Activated naive CD4-positive, alpha-beta T cell treated with anti-CD3 and anti-CD28 coated beads, Interleukin-2, amount 50 U/mL, for 72 hours (primary cell): ENCODE data around the gene SUN3. TPM values are rescaled to one million over a fixed set of nuclear protein-coding genes. Genes with fewer than 3 reads are reported as not detected.
A peak's percentile ranks its signal among the peaks of the same experiment; 100 is the strongest.

Experiments used
- ATAC-seq, 2 donors: fragments of 150-1000 bp; cut with Tn5 transposase; 2 replicates each; pipeline ENCODE4 v1.10.0; 2021; ENCODE audit warnings: mild to moderate bottlenecking in 2 of 2, moderate library complexity in 2 of 2
- DNase-seq, 2 donors: peaks; one replicate each; pipeline ENCODE4 v3.0.0; 2021 to 2022; ENCODE audit warnings: low spot score in 2 of 2
- H3K27ac Mint-ChIP-seq, 2 donors: one replicate each; pipeline ENCODE4 v1.8.0; 2022; ENCODE audit warnings: mild to moderate bottlenecking in 2 of 2, mixed read lengths in 2 of 2
- H3K36me3 Mint-ChIP-seq, 2 donors: one replicate each; pipeline ENCODE4 v1.8.0; 2022; ENCODE audit warnings: mixed read lengths in 2 of 2
- H3K9me3 Mint-ChIP-seq, 2 donors: one replicate each; pipeline ENCODE4 v1.8.0; 2022; ENCODE audit warnings: mixed read lengths in 2 of 2
- total RNA-seq, 2 donors: library from RNA; stranded (reverse); gene quantifications; one replicate each; pipeline ENCODE4 v1.2.3, GENCODE V29; 2022

Gene SUN3
- total RNA-seq, 2 donors from 2014 or later, result not detected

DNA sequence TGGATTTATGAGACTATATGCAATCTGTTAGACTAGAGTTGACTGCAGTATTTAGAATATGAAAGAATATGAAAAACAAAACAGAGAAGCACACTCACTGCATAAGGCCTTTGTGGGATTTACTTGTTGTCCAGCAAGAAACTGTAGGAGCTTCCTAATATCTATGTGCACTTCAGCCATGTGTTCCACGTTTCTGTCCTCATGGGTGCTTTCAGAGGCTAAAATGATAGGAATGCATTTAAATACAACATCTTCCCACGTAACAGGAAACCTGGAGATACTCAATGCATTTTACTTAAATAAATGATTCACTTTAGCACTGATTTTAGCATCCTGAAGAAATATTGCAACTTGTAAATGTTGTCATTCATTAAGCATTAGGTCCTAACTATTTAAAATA, 61.2 kb downstream of the SUN3 start:
- no peak overlapping the region for H3K27ac Mint-ChIP-seq
- no peaks in the 10 kb centered on the region for H3K9me3 Mint-ChIP-seq
- DNase-seq (no peak), ATAC-seq (no peak)
- H3K36me3 Mint-ChIP-seq, result peaks cover 36 to 38% of the 10 kb centered on the region in 2 donors

DNA sequence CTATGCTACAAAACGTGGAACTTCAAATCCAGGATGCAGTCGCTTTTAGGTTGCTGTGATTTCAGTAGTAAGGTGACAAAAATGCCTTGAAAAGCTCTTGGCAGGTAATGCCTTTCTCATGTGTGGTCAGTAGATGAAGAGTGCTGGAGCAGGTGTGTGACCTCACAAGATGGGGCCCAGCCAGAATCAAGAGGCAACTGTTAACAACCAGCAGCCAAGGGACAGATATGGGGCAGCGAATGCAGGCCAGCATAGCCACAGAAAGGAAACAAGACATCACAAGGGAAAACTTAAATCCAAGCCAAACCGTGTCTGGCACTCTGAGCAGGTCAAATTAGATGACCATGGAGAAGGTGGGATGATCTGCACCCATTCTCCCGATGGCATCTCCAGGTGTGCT, 61.8 kb downstream of the SUN3 start:
- no peak for ATAC-seq
- DNase-seq, result no peak
- Mint-ChIP-seq H3K27ac (peak overlapping the region in 1 of 2 donors; percentile 6), H3K36me3 (peaks cover 38 to 41% of the 10 kb centered on the region in 2 donors), H3K9me3 (no peaks in the 10 kb centered on the region)

DNA sequence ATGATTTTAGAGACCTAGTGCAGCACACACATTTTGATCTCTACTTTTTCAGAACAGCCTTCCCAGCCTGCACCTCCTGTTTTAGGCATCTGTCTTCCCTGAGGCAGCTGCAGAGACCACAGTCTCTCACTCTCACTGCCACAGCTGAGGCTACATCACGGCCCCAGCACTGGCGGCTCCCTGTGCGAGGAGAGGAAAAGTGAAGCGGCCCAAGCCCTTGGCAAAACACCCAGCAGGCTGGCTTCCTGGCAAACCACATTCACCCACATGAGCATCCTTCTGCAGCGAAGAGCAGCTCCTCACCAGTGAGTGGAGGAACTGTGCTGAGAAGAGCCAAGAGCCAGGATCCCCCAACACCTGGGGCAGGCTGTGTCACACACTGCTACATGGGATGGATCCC, 63.5 kb downstream of the SUN3 start:
- peaks cover 50 to 54% of the 10 kb centered on the region in 2 donors for H3K36me3 Mint-ChIP-seq
- DNase-seq (no peak), ATAC-seq (no peak)
- no peaks in the 10 kb centered on the region for H3K9me3 Mint-ChIP-seq
- peak overlapping the region; percentile 10 to 85 for H3K27ac Mint-ChIP-seq

DNA sequence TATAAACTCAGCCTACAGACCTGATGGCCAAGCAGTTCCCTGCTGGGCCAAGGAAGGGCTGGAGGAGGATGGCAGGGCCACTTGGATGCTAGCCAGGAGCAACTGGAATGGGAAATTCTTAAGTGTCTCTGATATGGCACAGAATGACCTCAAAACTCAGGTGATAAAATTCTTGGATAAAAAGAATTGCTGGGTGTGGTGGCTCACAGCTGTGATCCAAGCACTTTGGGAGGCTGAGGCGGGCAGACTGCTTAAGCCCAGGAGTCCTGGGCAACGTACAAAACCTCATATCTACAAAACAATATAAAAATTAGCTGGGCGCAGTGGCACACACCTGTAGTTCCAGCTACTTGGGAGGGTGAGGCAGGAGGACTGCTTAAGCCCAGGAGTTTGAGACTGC, 66.6 kb downstream of the SUN3 start:
- no peak for ATAC-seq
- peaks cover 38 to 59% of the 10 kb centered on the region in 2 donors for H3K36me3 Mint-ChIP-seq

DNA sequence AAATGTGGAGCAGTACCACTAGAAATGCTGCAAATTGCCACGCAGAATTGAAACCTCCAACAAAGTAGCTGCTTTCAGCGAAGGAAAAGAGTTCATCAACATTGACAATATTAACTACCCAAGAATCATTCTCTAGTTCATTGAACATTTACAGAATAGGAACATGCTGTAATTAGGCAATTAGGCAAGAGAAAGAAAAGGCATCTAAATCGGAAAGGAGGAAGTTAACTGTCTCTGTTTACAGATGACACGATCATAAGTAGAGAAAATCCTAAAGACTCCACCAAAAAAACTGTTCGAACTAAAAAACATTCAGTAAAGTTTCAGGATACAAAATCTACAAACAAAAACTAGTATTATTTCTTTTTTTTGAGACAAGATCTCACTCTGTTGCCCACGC, 71.8 kb downstream of the SUN3 start:
- ATAC-seq, result no peak
- DNase-seq, result no peak
- H3K9me3 Mint-ChIP-seq, result no peaks in the 10 kb centered on the region
- peaks cover 16 to 33% of the 10 kb centered on the region in 2 donors for H3K36me3 Mint-ChIP-seq
- no peak overlapping the region for H3K27ac Mint-ChIP-seq

More for the DNA sequence above, 66.6 kb downstream of the SUN3 start:
- H3K27ac Mint-ChIP-seq, result no peak overlapping the region
- no peaks in the 10 kb centered on the region for H3K9me3 Mint-ChIP-seq
- DNase-seq, result no peak

DNA sequence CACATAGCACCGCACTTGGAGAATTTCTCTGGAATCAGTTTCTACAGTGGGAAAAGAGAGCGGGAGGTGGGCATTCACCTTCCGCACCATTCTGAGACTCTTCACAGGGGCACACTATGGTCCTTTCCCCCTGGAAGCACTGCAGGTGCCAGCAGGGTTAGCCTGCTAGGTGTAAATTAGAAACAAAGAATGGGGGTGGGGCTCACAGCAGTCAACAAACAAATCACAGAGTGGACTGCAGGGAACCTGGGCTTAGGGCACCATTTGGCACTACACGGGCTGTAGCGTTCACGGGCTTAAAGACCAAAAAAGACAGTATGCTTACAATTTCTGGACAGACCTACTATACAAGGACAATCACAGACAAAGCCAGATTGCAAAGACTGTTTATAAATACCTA, 72.7 kb downstream of the SUN3 start:
- Mint-ChIP-seq H3K36me3 (peaks cover 10 to 23% of the 10 kb centered on the region in 2 donors), H3K9me3 (no peaks in the 10 kb centered on the region), H3K27ac (no peak overlapping the region)
- DNase-seq, result no peak
- no peak for ATAC-seq

DNA sequence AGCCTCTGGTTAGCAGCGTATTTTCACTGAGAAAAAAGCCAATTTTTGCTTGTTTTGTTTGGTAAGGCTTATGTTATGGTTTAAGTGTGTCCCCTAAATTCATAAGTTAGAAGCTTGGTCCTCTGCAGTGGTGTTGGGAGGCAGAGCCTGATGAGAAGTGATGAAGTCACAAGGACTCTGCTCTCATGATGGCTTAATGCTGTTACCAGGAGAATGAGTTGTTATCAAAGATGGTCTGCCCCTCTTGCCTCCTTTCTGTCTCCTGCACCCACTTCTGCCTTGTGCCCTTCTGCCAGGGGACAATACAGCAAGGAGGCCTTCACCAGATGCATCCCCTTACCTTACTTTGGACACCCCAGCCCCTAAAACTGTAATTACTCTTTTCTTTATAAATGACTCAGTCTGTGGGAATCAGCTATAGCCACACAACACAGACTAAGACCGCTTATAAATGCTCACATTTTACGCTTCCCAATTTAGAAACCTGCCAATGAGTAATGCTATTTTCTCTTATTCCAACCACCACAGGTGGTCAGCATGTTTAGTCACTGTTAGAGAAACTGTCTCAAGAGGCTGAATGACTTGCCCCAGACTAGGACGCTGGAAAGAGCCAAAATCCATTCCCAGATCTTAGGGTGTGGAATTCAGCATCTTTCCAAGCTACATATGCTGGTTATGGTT, 74.5 kb downstream of the SUN3 start:
- H3K27ac Mint-ChIP-seq, result peak overlapping the region; percentile 10 to 19
- ATAC-seq, result peak in 1 of 2 donors; percentile 72

DNA sequence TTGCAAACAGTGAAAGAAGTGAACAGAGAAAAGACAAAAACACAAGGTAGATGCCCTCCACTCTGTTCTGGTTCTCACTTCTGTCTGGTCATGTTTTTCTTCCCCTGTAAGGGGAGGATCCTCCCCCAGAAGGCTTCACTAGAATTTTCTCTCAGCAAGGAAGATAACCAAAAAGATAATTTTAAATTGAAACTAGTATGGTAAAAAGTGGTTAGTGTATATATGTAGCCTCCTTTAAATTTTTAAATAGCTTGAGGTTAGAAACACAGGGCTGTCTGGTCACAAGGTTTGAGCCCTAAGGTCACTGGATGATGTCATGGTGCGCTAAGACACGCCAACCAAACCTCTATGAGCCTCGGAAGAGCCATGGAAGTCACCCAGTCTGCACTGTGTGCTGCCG, 75.1 kb downstream of the SUN3 start:
- no peak for DNase-seq
- H3K36me3 Mint-ChIP-seq, result peaks cover 7 to 15% of the 10 kb centered on the region in 2 donors
- H3K9me3 Mint-ChIP-seq, result no peaks in the 10 kb centered on the region
- H3K27ac Mint-ChIP-seq, result peak overlapping the region in 1 of 2 donors; percentile 36
- ATAC-seq, result no peak

More for the DNA sequence above, 74.5 kb downstream of the SUN3 start:
- no peak for DNase-seq
- Mint-ChIP-seq H3K36me3 (peaks cover 7 to 15% of the 10 kb centered on the region in 2 donors), H3K9me3 (no peaks in the 10 kb centered on the region)

DNA sequence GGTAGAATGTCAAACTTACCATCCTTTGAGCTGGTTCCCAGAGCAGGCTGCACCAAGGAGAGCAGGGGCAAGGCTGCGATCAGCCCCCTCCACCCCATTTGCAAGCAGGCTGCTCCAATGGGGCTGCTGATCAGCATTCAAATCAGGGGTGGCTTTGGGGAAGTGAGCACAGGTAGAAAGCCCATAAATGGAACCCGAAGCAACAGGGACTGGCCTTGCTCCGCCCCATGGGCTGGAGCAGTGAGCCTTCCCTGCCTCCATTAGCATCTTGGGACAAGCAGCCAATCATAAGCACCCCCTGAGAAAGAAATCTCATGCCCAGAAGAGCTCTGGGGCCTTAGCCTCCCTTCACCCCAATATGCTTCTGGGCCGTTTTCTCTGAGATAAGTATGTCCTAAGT, 76.7 kb downstream of the SUN3 start:
- no peaks in the 10 kb centered on the region for H3K9me3 Mint-ChIP-seq
- DNase-seq (no peak), ATAC-seq (no peak)
- peaks cover 4 to 7% of the 10 kb centered on the region in 2 donors for H3K36me3 Mint-ChIP-seq
- H3K27ac Mint-ChIP-seq, result no peak overlapping the region

DNA sequence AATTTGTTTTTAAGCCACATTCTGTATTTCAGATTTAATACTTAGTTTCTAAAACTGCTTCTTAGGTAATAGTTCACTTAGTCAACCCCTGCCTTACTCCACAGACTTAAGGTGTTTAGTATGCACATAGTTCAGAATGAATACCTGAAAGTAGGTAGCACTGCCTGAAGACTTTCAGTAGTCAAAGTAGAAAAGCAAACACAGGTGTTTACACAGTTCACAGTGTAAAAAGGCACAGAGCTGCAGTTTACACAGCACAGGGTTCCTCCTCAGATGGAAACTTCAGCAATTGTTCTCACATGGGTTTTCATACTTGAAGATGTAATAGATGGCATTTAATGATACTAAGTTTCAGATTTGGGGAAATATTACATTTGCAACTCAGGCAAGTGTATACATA, 77.5 kb downstream of the SUN3 start:
- Mint-ChIP-seq H3K27ac (no peak overlapping the region), H3K9me3 (no peaks in the 10 kb centered on the region), H3K36me3 (peaks cover 0 to 5% of the 10 kb centered on the region in 2 donors)
- ATAC-seq (no peak), DNase-seq (no peak)

DNA sequence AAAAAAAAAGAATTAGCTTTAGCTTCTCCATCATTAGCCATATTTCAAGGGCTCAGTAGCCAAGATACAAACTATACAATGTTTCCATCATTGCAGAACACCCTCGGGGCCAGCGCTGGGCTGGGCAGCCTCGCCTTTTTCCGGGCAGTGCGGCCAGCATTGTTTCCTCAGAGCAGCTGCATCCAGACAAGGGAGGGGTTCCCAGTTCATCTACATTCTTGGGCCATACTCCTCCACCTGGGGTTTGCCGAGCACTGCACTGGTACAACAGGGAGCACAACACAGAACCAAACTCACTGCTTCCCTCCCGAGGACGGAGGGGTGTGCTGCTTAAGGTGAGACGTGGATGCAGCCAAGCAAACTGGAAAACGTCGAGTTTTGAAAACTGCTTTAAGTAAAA, 78.2 kb downstream of the SUN3 start:
- H3K27ac Mint-ChIP-seq, result no peak overlapping the region
- ATAC-seq (no peak), DNase-seq (no peak)
- no peaks in the 10 kb centered on the region for H3K36me3 Mint-ChIP-seq
- H3K9me3 Mint-ChIP-seq, result no peaks in the 10 kb centered on the region

DNA sequence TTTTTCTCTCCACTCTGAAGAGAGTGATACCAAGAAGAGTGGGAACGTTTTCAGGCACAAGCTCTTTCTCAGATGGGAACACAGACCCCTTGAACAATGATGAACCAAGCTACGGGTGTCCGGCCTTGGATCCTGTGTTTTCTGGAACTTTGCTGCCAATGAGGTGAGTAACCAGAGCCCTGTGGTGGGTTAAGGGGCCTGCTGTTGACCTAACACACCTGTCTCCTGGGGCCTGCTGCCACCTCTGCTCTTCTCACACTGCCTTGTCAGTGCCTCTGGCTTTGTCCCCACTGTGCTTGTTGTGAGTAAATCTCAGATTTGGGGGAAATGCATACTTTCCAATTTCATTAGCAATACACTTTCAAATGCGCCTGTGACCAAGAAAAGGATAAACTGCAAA, 79.2 kb downstream of the SUN3 start:
- no peak for ATAC-seq
- Mint-ChIP-seq H3K36me3 (no peaks in the 10 kb centered on the region), H3K9me3 (no peaks in the 10 kb centered on the region), H3K27ac (no peak overlapping the region)
- DNase-seq, result no peak

DNA sequence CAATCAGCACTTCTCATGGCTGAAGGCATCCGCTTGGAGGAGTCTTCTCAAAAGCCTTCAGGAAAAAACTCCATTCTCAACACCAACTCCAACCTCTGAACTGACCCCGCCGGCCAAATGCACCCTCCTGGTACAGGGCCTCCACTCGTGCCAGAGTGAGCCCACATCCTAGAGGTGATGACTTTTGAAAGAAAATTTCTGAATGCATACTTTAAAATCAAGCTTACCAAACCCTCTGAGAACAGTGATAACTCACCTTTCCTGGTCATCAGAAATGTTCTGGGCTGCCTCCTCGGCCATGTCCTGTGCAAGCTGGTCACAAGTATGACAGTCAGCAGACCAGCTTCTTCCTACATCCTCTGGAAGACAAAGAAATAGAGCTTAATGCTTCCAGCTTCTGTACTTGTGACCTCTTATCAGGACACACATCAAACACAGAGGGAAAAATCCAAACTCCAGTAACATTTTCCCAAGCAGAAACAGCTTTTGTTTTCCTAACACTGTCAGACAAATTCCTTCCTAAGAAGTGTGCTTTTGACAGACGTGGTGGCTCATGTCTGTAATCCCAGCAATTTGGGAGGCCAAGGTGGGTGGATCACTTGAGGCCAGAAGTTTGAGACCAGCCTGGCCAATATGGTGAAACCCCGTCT, 80.6 kb downstream of the SUN3 start, which contains the start of gene PKD1L1:
PKD1L1 (minus strand) TSS at position 326 of the 650 bp plus-strand sequence; CDS start at position 300, 26 bp downstream.
- DNase-seq, result no peak
- Mint-ChIP-seq H3K9me3 (no peaks in the 10 kb centered on the region), H3K36me3 (no peaks in the 10 kb centered on the region), H3K27ac (peak within 1 kb of the TSS in 1 of 2 donors; percentile 8)
- no peak for ATAC-seq

DNA sequence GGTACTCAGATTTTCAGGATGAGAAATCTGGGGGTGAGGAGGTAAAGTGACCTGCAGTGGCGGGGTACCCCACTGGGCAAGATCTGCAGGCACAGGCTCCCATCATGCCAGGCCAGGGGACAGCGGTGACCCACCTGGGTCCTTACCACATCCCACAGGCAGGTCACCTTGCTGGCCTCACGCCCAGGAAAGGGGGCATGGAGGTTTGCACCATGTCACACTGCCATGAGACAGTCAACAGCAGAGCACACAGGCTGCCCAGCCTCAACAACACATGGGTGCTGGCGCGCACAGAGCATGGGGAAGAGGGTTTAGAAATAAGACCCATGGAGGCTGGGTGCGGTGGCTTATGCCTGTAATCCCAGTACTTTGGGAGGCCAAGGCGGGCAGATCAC, 81.6 kb downstream of the SUN3 start:
- ATAC-seq (no peak), DNase-seq (no peak)
- Mint-ChIP-seq H3K36me3 (no peaks in the 10 kb centered on the region), H3K9me3 (no peaks in the 10 kb centered on the region), H3K27ac (no peak overlapping the region)

DNA sequence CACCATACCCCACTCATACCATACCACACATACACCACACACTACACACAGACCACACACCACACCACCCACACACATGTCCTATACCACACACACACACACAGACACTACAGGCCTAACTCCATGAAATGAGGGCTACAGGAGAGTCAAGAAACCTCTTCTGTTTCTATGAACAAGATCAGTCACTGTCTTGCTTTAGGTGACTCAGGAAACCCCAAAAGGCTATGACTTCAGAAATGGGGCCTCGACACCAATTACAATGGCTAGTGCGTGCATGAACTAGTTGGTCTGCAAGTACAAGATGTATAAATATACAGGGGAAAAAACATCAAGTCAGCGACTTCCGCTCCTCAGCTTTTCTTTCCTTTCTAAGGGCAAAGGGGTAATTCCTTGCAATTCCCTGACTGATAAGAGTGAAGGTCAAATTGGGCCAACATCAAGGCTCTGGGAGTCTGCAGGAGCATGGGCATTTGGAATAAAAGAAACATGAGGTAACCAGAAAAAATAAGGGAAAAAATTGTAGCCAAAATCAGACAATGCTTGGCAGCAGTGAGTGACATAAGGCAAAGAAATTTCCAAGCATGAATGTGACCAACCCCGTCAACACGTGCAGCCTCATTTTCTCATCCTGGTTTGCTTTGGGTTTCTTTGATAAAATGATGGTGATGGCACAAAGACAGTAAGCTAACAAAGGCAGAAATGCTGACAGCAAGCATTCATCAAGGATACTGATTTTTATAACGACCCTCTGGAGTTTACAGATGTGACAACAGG, 82.1 kb downstream of the SUN3 start:
- DNase-seq, result no peak
- peak; percentile 65 to 69 for ATAC-seq
- H3K36me3 Mint-ChIP-seq, result no peaks in the 10 kb centered on the region
- peak overlapping the region in 1 of 2 donors; percentile 0 for H3K27ac Mint-ChIP-seq
- H3K9me3 Mint-ChIP-seq, result no peaks in the 10 kb centered on the region

DNA sequence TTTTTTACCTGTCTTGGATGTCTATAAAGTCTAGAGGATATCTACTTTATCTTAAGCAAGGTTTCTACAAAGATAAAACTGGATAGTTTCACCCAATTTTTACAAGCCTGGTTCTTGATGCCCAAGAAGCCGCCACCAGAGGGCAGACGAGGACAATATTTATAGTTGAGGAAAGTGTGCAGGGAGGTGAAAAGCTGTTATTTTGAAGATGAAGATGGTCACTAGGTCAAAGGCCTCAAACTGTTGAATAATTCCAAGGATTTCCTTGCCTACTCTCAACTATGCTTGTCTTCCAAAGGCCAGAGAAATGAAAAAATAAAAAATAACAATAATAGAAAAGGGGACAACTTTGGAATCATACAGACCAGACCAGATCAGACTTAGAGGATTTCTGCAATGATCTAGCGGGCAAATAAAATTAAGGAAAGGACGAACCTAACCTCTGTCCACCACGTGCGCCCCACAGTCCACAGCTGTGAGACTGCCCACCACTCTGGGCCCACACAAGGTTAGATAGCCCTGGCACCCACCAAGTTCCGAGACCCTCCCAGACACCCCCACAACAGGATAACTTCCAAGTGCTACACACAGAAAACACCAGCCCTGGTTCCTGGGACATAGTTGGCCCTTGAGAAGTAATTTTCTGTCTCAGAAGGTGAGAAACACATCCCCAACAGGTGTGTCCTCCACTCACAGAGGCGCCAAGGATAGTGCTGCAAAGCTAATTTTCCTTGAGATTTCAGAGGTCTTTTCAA, 83.5 kb downstream of the SUN3 start:
- H3K9me3 Mint-ChIP-seq, result no peaks in the 10 kb centered on the region
- no peak overlapping the region for H3K27ac Mint-ChIP-seq
- H3K36me3 Mint-ChIP-seq, result no peaks in the 10 kb centered on the region
- ATAC-seq, result peak; percentile 61 to 64
- DNase-seq, result peak in 1 of 2 donors; percentile 78
